ENCODE results near the gene CDC14B. TPM values are rescaled to one million over a fixed set of nuclear protein-coding genes. Genes with fewer than 3 reads are reported as not detected.

CDC14B gene
- polyA plus RNA-seq, 1 donor from 2014 or later, result 7.0 TPM

DNA sequence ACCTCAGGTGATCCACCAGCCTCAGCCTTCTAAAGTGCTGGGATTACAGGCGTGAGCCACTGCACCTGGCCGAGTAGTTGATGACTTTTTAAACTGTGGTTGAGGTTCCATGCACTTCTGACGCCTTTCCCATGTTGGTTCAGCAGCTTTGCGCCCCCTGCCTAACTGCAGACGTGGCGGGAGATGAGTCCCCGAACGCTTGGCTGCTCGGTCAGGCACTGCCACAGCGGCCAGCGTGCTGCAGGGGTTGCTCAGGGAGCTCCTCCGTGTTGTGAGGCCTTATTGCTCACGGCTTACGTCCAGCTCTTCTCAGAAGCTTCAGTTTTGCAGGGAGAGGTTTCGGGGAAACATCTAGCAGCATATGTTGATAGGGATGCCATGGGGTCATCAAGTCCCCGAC lies 134.4 kb downstream of the CDC14B start:
- no peaks in the 10 kb centered on the region for H3K27me3 ChIP-seq (ENCODE audit: insufficient read depth, low read depth, low read length)
- H3K9me3 ChIP-seq (ENCODE audit: low read length), result no peaks in the 10 kb centered on the region
- no peak overlapping the region for H3K4me2 ChIP-seq (ENCODE audit: low read length)
- no peak overlapping the region for H2AFZ ChIP-seq (ENCODE audit: low read depth, low read length)
- TF ChIP-seq CTCF (IDR thresholded peaks at IDR 0.05; ENCODE audit: poor library complexity, severe bottlenecking) (no peak), EP300 (conservative IDR thresholded peaks at IDR 0.05; ENCODE audit: poor library complexity, severe bottlenecking) (no peak), TAF1 (IDR thresholded peaks at IDR 0.05; ENCODE audit: low read depth) (no peak), RAD21 (conservative IDR thresholded peaks at IDR 0.05) (no peak), POLR2AphosphoS5 (IDR thresholded peaks at IDR 0.05) (no peak), MXI1 (conservative IDR thresholded peaks at IDR 0.05; ENCODE audit: poor library complexity, severe bottlenecking) (no peak), EZH2 (IDR thresholded peaks at IDR 0.05; ENCODE audit: borderline replicate concordance, insufficient read depth, low read length, poor library complexity, severe bottlenecking) (no peak), SMC3 (conservative IDR thresholded peaks at IDR 0.05; ENCODE audit: poor library complexity) (no peak)
- TF ChIP-seq, protein P1, sequence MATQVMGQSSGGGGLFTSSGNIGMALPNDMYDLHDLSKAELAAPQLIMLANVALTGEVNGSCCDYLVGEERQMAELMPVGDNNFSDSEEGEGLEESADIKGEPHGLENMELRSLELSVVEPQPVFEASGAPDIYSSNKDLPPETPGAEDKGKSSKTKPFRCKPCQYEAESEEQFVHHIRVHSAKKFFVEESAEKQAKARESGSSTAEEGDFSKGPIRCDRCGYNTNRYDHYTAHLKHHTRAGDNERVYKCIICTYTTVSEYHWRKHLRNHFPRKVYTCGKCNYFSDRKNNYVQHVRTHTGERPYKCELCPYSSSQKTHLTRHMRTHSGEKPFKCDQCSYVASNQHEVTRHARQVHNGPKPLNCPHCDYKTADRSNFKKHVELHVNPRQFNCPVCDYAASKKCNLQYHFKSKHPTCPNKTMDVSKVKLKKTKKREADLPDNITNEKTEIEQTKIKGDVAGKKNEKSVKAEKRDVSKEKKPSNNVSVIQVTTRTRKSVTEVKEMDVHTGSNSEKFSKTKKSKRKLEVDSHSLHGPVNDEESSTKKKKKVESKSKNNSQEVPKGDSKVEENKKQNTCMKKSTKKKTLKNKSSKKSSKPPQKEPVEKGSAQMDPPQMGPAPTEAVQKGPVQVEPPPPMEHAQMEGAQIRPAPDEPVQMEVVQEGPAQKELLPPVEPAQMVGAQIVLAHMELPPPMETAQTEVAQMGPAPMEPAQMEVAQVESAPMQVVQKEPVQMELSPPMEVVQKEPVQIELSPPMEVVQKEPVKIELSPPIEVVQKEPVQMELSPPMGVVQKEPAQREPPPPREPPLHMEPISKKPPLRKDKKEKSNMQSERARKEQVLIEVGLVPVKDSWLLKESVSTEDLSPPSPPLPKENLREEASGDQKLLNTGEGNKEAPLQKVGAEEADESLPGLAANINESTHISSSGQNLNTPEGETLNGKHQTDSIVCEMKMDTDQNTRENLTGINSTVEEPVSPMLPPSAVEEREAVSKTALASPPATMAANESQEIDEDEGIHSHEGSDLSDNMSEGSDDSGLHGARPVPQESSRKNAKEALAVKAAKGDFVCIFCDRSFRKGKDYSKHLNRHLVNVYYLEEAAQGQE (IDR thresholded peaks at IDR 0.05; ENCODE audit: borderline replicate concordance), result no peak
- no peak overlapping the region for H3K4me3 ChIP-seq (ENCODE audit: low read length)
- H4K20me1 ChIP-seq (ENCODE audit: insufficient read depth), result no peaks in the 10 kb centered on the region
- H3K27ac ChIP-seq (ENCODE audit: low read length), result no peak overlapping the region
- no peak overlapping the region for H3K9ac ChIP-seq (ENCODE audit: low read length)
- peaks cover 5% of the 10 kb centered on the region for H3K36me3 ChIP-seq (ENCODE audit: insufficient read depth, low read length)
- no peaks in the 10 kb centered on the region for H3K9me2 ChIP-seq (ENCODE audit: insufficient read depth, low read length)
- no peaks in the 10 kb centered on the region for H3K79me2 ChIP-seq (replicated peaks; ENCODE audit: insufficient read depth, low read length)
- no peaks in the 10 kb centered on the region for H3F3A ChIP-seq (ENCODE audit: insufficient read depth, low read length, poor library complexity, severe bottlenecking)

DNA sequence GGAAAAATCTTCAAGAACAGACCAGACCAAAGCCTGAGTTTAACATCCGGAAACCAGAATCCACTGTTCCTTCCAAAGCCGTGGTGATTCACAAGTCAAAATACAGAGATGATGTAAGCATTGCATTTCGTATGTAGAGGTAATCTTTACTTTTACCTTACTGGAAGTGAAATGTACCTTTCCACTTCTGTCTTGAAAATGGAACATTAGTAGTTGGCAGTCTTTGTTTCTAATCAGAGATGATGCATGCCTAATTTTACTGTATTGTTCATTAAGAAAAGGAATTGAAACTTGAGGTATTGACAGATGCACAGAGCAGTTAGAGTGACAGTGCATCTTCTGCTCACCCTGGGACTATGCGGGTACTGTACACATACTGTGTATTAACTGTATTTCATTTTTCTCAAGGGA lies 135.1 kb downstream of the CDC14B start:
- H3K9me2 ChIP-seq (ENCODE audit: insufficient read depth, low read length), result no peaks in the 10 kb centered on the region
- no peaks in the 10 kb centered on the region for H4K20me1 ChIP-seq (ENCODE audit: insufficient read depth)
- no peak overlapping the region for H3K9ac ChIP-seq (ENCODE audit: low read length)
- H3K27me3 ChIP-seq (ENCODE audit: insufficient read depth, low read depth, low read length), result no peaks in the 10 kb centered on the region
- no peaks in the 10 kb centered on the region for H3F3A ChIP-seq (ENCODE audit: insufficient read depth, low read length, poor library complexity, severe bottlenecking)
- H3K4me3 ChIP-seq (ENCODE audit: low read length), result no peak overlapping the region
- no peaks in the 10 kb centered on the region for H3K79me2 ChIP-seq (replicated peaks; ENCODE audit: insufficient read depth, low read length)
- no peak overlapping the region for H2AFZ ChIP-seq (ENCODE audit: low read depth, low read length)
- H3K36me3 ChIP-seq (ENCODE audit: insufficient read depth, low read length), result peaks cover 5% of the 10 kb centered on the region
- TF ChIP-seq CTCF (IDR thresholded peaks at IDR 0.05; ENCODE audit: poor library complexity, severe bottlenecking) (no peak), MXI1 (conservative IDR thresholded peaks at IDR 0.05; ENCODE audit: poor library complexity, severe bottlenecking) (no peak), SMC3 (conservative IDR thresholded peaks at IDR 0.05; ENCODE audit: poor library complexity) (no peak), EZH2 (IDR thresholded peaks at IDR 0.05; ENCODE audit: borderline replicate concordance, insufficient read depth, low read length, poor library complexity, severe bottlenecking) (no peak), TAF1 (IDR thresholded peaks at IDR 0.05; ENCODE audit: low read depth) (no peak)
- TF ChIP-seq, protein P1 (IDR thresholded peaks at IDR 0.05; ENCODE audit: borderline replicate concordance), result no peak
- no peak overlapping the region for H3K27ac ChIP-seq (ENCODE audit: low read length)
- no peaks in the 10 kb centered on the region for H3K9me3 ChIP-seq (ENCODE audit: low read length)
- H3K4me2 ChIP-seq (ENCODE audit: low read length), result no peak overlapping the region

Measured in neural cell (in vitro differentiated cells).